Brain microvascular endothelial cell (primary cell): Measurements from ENCODE around the gene KPNB1.

Experiments used
- DNase-seq: peaks from one replicate; pipeline ENCODE4 v3.0.0-alpha.2; 2020
- H3K27ac ChIP-seq: fragments of 250-450 bp; sonication (Bioruptor Pico); 2 replicates; pipeline ENCODE4 v1.5.1; 2020; ENCODE audit warnings: mild to moderate bottlenecking, moderate library complexity
- H3K27me3 ChIP-seq: fragments of 250-450 bp; sonication (Bioruptor Pico); replicated peaks from 2 replicates; pipeline ENCODE4 v1.5.1; 2020; ENCODE audit warnings: mild to moderate bottlenecking
- H3K36me3 ChIP-seq: fragments of 250-450 bp; sonication (Bioruptor Pico); replicated peaks from 2 replicates; pipeline ENCODE4 v1.5.1; 2020; ENCODE audit warnings: mild to moderate bottlenecking
- H3K4me3 ChIP-seq: 2 replicates; pipeline ENCODE4 v1.5.1; 2011; ENCODE audit warnings: low read depth, mild to moderate bottlenecking, control low read depth, low read length, moderate library complexity
- in situ Hi-C: cut with HindIII; loops from 2 replicates; pipeline ENCODE4 v1.10.0; 2017; ENCODE audit warnings: low sequenced_read_pairs, low pct_ligation_motif_present
- TF ChIP-seq, protein P1 (sequence below): IDR thresholded peaks from 2 replicates; pipeline ENCODE4 v1.5.1; 2011; ENCODE audit warnings: low read depth, mild to moderate bottlenecking, moderate library complexity, low read length, control low read depth, inconsistent platforms; ENCODE audit errors: missing control alignments

The KPNB1 gene

DNA sequence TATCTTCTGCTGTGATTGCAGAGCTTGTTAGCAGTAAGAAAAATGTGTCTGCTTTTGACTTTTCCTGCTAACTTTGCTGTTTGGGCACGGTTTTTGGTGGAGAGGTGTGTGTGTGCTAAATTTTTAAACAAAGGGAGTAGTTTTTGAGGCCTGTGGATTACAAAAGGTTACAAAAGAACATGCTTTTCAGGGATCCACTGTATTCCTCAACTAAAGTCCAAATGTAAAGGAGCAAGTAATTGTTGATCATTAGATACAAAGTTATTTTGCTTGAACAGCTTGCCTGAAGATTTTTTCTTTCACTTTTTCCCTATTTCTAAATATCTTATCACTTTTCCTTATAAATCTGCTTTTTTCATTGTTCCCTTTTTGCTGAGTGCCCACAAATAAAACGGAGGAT lies 2.0 kb downstream of the KPNB1 start:
- Histone ChIP-seq H3K4me3 (peak overlapping the region; percentile 84), H3K27ac (no peak overlapping the region), H3K27me3 (no peaks in the 10 kb centered on the region), H3K36me3 (peaks cover 39% of the 10 kb centered on the region)
- in situ Hi-C loops: no loop called here
- no peak for DNase-seq
- TF ChIP-seq, protein P1, sequence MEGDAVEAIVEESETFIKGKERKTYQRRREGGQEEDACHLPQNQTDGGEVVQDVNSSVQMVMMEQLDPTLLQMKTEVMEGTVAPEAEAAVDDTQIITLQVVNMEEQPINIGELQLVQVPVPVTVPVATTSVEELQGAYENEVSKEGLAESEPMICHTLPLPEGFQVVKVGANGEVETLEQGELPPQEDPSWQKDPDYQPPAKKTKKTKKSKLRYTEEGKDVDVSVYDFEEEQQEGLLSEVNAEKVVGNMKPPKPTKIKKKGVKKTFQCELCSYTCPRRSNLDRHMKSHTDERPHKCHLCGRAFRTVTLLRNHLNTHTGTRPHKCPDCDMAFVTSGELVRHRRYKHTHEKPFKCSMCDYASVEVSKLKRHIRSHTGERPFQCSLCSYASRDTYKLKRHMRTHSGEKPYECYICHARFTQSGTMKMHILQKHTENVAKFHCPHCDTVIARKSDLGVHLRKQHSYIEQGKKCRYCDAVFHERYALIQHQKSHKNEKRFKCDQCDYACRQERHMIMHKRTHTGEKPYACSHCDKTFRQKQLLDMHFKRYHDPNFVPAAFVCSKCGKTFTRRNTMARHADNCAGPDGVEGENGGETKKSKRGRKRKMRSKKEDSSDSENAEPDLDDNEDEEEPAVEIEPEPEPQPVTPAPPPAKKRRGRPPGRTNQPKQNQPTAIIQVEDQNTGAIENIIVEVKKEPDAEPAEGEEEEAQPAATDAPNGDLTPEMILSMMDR: no peak

DNA sequence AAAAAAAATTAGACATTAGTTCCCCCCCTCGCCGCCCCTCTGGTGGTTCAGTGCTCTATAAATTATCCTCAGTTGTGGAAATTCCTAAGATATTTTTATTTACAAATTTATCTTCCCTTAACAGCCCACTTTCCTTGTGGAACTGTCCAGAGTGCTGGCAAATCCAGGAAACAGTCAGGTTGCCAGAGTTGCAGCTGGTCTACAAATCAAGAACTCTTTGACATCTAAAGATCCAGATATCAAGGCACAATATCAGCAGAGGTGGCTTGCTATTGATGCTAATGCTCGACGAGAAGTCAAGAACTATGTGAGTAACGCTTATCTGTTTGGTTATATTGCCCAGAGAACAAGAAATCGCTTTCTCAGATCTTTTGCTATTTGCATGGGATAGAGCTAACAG lies 2.9 kb downstream of the KPNB1 start:
- Histone ChIP-seq H3K4me3 (no peak overlapping the region), H3K36me3 (peaks cover 48% of the 10 kb centered on the region), H3K27me3 (no peaks in the 10 kb centered on the region), H3K27ac (no peak overlapping the region)
- TF ChIP-seq, protein P1: no peak
- no peak for DNase-seq
- in situ Hi-C loops: no loop called here

DNA sequence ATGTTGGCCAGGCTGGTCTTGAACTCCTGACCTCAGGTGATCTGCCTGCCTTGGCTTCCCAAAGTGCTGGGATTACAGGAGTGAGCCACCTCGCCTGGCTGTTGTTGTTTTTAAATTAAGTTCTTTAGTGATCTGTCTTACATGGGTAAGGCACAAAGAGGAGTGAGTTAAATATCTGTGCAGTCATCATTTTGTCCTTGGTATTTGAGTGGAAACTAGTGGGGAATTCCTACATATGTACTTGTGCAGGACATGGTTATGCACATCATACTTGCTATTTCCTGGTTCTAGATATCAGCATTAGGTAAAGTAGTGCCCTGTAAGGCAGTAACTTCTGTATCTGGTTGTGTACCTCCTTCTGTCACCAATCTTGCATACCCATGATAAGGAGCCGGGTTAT lies 3.7 kb downstream of the KPNB1 start:
- no peaks in the 10 kb centered on the region for H3K27me3 ChIP-seq
- H3K4me3 ChIP-seq: no peak overlapping the region
- in situ Hi-C loops: no loop called here
- TF ChIP-seq, protein P1: no peak
- no peak for DNase-seq
- H3K36me3 ChIP-seq: peaks cover 57% of the 10 kb centered on the region
- no peak overlapping the region for H3K27ac ChIP-seq

DNA sequence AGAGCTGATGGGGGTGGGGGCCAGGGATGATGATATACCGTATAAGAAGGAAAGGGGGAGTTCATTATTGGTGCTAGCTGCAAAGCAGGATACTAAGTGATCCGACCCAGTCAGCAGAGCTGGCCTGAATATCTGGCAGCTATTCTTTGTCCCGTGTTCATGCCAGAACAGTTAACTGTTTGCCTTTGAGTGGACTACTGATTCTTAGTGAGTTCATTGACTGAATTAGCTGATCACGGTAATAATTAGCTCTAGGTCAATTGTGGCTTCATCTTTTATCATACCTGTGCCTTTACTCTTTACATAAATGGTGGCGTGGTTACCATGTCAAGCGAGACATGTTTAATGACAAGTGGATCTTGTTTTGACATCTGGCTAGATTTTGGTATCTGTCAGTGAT lies 5.3 kb downstream of the KPNB1 start:
- DNase-seq: no peak
- in situ Hi-C loops: no loop called here
- Histone ChIP-seq H3K4me3 (no peak overlapping the region), H3K36me3 (peaks cover 72% of the 10 kb centered on the region), H3K27ac (no peak overlapping the region), H3K27me3 (no peaks in the 10 kb centered on the region)
- TF ChIP-seq, protein P1: no peak

DNA sequence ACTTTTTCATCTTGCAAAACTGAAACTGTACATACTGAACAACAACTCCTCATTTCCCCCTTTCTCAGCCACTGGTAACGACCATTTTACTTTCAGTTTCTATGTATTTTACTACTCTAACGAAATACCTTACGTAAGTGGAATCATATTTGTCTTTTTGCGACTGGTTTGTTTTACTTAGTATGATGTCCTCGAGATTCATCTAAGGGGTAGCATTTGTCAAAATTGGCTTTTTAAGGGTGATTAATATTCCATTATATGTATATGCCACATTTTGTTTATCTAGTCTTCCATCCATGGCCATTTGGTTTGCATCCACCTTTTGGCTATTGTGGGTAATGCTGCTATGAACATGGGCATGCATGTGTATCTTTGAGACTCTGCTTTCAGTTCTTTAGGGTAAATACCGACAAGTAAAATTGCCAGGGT lies 10.4 kb downstream of the KPNB1 start:
- in situ Hi-C loops: no loop called here
- no peaks in the 10 kb centered on the region for H3K27me3 ChIP-seq
- H3K4me3 ChIP-seq: no peak overlapping the region
- H3K27ac ChIP-seq: no peak overlapping the region
- TF ChIP-seq, protein P1: no peak
- peaks cover 90% of the 10 kb centered on the region for H3K36me3 ChIP-seq
- no peak for DNase-seq

DNA sequence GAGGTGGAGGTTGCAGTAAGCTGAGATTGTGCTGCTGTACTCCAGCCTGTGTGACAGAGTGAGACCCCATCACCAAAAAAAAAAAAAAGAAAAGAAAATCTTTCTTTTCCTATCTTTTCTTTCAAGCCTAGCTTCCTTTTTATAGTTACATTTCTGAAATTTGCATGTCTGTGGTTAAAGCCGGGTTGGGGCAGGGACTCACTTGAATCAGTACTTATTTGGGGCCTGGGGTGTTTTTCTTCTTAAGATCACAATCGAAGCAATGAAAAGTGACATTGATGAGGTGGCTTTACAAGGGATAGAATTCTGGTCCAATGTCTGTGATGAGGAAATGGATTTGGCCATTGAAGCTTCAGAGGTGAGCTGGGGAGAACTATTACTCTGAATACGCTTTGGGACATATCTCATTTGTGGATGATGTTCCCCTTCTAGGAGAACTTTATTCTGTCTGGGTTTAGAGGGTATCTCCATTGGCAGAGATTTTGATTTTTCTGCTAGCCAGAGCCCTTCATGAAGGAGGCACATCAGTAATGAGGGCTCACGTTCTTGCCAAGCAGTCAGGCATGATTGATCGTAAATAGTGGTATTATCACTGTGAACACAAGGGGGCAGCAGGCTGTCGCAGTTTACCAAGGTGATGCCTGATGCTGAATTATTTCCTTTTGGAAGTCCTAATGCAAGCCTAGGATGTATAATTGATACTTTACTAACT lies 14.3 kb downstream of the KPNB1 start:
- H3K27ac ChIP-seq: no peak overlapping the region
- DNase-seq: peak; percentile 63
- H3K36me3 ChIP-seq: peaks cover 87% of the 10 kb centered on the region
- no peaks in the 10 kb centered on the region for H3K27me3 ChIP-seq
- in situ Hi-C loops: no loop called here
- H3K4me3 ChIP-seq: no peak overlapping the region
- TF ChIP-seq, protein P1: peak; percentile 85
